NOMO-1 (cell line): ENCODE data around the gene FNTB.

ENCODE experiments used
- DNase-seq, 2 experiments: peaks; one replicate each; lab custom pipeline; 2025; ENCODE audit not compliant: unreplicated experiment in 2 of 2; lab: John Stamatoyannopoulos, UW

The FNTB gene

GRCh38 chr14:64952598-64953309 lies 33.9 kb upstream of the FNTB start:
- DNase-seq: no peak

DNA sequence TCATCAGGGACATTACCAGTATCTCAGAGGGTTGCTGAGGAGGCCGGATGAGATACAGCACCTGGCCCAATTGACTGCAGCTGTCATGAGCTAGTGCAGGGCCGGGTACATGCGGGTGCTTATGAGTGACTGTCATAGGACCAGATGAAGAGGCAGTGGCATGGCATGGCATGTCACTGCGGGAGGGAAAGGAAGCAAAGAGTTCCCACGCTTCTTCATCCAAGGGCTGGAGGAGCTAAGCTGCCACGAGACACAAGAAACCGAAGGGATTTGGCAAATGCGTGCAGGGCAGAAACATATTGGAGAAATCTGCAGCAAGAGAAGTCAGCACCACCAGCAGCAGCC lies 33.4 kb upstream of the FNTB start:
- DNase-seq: no peak

DNA sequence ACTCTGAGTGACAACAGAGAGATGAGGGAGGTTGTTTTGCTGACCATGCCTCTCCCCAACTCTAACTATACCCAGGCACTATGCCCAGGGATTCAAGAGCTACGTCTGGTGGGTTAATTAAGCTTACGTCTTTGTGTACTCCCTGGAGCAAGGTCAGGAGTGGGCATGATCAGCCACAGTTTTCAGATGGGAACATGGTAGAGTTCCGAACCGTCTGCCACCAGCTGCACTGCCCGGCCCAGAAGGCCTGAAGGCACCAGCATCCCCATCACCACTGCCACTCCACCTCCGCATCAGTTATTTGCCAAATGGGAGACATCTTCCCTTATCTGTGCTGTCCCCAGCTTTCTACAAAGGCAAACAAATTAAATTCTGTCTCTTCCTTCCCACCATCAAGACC lies 33.0 kb upstream of the FNTB start:
- DNase-seq: no peak

- DNase-seq: no peak
These were observed 32.0 kb upstream of the FNTB start for GRCh38 chr14:64954491-64955240.

DNA sequence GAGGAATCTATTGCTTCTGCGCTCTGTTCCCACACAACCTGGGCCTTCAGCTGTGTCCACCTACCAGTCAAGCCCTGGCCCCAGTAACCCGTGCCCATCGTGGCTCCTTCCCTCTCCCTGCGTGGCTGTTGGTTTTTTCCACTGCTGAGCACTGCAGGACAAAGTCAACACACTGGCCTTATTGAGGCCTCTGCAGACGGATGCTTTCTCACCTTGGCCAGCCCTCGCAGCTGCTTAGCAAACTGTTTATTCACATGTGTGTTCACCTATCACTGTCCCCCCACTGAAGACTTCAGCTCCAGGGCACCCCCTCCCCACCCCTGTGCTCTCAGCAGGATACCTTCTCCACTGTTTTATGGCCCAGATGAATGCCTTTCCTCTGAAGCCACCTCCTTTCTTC lies 31.4 kb upstream of the FNTB start:
- DNase-seq: no peak

DNA sequence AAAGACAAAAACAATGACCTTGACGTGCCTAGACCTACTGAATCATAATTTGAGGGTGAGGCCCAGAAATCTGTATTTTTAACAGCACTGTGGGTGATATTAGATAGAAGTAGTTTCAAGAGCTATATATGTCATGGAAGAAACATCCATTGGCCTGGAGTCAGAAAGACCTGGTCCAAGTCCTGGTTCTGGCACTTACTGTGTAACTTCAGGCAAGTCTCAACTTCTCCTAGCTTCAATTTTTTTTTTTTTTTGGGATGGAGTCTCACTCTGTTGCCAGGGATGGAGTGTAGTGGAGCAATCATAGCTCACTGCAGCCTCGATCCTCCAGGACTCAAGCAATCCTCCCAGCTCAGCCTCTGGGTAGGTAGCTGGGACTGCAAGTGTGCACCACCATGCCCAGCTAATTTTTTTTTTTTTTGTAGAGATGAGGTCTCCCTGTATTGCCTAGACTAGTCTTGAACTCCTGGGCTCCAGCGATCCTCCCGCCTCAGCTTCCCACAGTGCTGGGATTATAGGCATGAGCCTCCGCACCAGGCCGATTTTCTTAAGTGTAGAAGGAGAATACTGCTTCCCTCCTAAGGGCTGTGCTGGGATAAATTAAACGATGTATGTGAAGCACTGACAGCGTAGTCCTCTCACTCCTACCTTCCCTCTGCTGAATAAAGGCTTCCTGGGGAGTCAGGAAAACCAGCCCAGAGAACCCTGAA lies 29.8 kb upstream of the FNTB start:
- DNase-seq: no peak

DNA sequence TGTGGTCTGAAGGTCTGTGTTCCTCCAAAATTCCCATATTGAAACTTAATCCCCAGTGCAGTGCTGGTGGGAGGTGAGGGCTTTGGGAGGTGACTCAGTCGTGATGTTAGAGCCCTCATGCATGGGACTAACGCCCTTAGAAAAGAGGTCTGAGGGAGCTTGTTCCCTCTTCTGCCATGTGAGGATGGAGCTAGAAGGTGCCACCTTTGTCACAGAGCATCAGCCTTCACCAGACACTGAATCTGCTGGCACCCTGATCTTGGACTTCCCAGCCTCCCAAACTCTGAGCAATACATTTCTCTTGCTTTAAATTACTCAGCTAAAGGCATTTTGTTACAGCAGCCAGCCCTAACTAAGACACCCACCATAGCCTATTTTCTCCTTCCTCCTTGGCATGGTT lies 28.5 kb upstream of the FNTB start:
- no peak for DNase-seq

- no peak for DNase-seq
These were observed 28.0 kb upstream of the FNTB start for GRCh38 chr14:64958743-64959142.

DNA sequence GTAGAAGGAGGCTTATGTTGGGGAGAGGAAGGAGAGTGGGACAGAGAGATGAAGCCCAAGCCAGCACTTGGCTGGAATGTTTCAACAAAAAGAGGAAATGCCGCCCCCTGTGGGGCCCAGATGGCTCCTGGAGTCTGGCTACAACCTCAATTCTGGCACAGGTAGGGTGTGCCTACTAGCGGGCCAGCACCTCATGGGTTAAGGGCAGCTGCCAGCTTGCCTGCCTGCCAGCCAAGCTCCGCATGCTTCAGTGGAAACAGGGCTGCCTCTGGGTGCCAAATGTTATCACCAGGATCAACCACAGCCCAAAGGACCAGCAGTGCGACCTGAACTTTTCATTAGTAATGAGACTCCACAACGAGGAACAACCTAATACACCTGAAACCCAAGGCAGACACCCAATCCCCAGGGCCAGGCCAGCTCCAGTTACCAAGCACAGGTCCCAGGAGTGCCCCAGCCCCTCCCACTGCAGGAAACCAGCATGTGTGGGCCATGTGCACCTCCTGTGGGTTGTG lies 25.9 kb upstream of the FNTB start:
- DNase-seq: no peak

- DNase-seq: no peak
These were observed 23.1 kb upstream of the FNTB start for GRCh38 chr14:64963611-64964010.

DNA sequence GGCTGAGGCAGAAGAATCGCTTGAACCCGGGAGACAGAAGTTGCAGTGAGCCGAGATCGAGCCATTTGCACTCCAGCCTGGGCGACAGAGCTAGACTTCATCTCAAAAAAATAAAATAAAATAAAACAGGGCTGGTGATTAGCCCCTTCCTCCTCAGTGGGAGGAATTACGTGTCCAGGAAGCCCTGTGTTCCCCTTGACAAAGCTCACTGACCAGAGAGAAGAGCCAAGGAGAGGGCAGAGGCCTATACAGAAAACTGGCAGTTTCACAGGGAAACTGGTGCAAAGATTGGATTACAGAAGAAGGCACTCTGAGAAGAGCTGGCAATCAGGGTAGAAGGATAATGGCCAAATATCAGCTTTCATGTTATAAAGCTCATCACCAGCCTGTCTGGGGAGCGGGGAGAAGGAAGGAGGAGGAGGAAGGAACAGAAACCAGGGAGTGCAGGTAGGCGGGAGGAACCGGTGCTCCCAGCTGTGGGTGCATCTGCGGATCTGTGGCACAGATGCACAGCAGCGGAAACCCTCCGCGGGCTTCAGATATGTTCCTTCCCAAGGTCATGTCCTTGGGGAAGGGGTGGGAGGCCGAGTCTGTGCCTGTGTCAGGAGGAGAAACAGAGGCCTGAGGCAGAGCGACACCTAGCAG lies 21.2 kb upstream of the FNTB start:
- DNase-seq: no peak

DNA sequence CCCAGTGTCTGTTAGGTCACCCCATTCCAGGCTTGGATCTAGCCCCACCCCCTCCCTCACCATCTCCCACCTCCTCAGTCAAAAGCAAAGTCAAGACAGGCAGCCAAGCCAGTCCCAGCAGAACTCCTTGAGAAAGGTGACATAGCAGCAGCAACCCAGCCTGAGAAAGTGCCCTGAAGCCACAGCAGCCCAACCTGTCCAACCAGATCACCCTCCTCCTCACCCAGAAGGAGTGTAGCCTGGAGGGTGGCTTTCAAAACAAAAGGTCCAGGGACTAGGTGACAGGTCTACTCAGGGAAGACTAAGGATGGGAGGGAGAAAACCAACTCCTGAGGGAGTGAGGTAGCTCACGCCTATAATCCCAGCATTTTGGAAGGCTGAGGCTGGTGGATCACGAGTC lies 19.7 kb upstream of the FNTB start:
- DNase-seq: no peak

DNA sequence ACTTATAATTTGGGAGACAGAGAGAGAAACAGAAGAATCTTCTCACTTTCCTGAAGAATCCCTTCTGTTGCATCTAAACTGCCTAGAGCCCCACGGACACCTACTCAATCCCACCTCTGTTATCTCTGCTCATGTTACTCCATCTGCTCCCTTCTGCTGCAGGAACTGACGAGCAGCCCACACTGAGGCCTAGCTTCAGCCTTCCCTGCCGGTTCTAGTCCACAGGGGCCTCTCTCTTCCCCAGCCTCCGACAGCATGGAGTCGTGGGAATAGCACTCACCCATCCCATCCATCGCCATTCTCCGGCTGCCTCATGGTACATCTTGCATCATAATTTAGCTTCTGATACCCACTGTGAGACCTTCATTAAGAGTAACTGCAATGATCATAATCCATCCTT lies 18.5 kb upstream of the FNTB start:
- DNase-seq: no peak

- DNase-seq: no peak
These were observed 18.0 kb upstream of the FNTB start for GRCh38 chr14:64968651-64969050.

DNA sequence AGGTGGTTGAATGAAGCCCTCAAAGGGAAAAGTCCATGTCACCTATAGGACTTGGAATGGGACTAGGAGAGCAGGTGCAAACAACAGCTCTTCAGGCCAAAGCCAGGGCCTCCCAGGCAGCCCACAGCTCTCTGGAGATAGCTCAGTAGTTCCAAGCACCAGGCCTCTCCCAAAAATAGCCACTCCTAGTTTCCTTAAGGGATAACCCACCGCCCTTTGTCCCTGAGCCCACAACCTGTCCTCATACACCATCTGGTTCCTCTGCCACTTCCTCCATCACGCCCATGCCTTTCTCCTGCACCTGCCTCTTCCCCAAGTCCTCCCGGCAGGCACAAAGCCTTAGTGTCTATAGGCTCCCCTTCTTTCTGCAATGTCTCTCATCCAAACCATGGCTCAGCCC lies 16.7 kb upstream of the FNTB start:
- DNase-seq: no peak

- no peak for DNase-seq
These were observed 15.8 kb upstream of the FNTB start for GRCh38 chr14:64970776-64971477.

- DNase-seq: no peak
These were observed 15.2 kb upstream of the FNTB start for GRCh38 chr14:64971491-64971942.

- DNase-seq: no peak
These were observed 14.5 kb upstream of the FNTB start, which contains the start of gene RAB15 for GRCh38 chr14:64971943-64972791. RAB15 (minus strand) TSS chr14:64972336; CDS start chr14:64972076, 260 bp downstream.

DNA sequence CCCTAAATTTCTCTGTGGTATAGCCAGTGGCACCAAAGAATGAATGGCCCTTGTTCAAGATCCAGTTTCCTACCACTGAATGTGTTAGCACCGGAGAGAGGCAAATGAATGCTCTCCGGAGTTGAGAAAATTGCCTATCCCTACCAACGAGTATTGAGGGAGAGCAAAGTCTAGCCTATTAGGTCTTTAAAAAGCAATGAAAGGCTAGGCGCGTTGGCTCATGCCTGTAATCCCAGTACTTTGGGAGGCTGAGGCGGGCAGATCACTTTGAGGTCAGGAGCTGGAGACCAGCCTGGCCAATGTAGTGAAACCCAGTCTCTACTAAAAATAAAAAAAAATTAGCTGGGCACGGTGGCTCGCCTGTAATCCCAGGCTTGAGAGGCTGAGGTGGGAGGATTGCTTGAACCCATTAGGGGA lies 13.7 kb upstream of the FNTB start:
- no peak for DNase-seq

DNA sequence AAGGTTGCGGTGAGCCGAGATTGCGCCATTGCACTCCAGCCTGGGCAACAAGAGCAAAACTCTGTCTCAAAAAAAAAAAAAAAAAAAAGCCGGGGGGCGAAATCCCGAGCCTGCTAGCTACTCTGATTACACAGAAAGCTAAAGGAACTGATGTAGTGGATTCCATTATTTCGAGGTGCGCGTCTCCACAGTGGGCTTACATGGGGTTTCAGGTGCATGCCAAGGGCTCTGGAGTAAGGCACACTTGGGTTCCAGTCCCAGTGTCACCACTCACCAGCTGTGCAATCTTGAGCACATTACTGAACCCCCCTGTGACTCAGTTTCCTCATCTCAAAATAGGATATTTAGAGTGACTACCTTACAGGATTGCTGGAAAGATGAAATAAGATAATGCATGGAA lies 12.9 kb upstream of the FNTB start:
- no peak for DNase-seq
